Small intestine (tissue), 7 donors: ENCODE data around the gene PRPF31. TPM values are rescaled to one million over a fixed set of nuclear protein-coding genes. Genes with fewer than 3 reads are reported as not detected.
"Not testable (repeated sequence)": the region's sequence is repeated elsewhere in the genome, so short reads cannot be mapped to it uniquely, and the experiment has no call there.

Source experiments
- DNase-seq, 2 donors: peaks; one replicate each; pipeline versions ENCODE4 v3.0.0 to v3.0.0-alpha.2; 2013
- FAIRE-seq: peaks from 2 replicates; lab custom pipeline; 2012; peaks lifted over from hg19 to GRCh38; lab: Jason Lieb, UNC
- H3K27ac ChIP-seq, 3 donors: one replicate each; pipeline ENCODE4 v1.5.1; 2013; ENCODE audit warnings: low read length in 2 of 3, mild to moderate bottlenecking in 2 of 3, control low read depth in 1 of 3, inconsistent platforms in 1 of 3, low read depth in 1 of 3, moderate library complexity in 1 of 3
- H3K27me3 ChIP-seq, 3 donors: one replicate each; pipeline ENCODE4 v1.6.1; 2013; ENCODE audit warnings: low read length in 3 of 3, inconsistent platforms in 1 of 3; ENCODE audit not compliant: control insufficient read depth in 3 of 3, insufficient read depth in 3 of 3
- H3K36me3 ChIP-seq, 3 donors: one replicate each; pipeline ENCODE4 v1.6.1; 2013; ENCODE audit warnings: low read length in 3 of 3, inconsistent platforms in 1 of 3, low read depth in 1 of 3, mild to moderate bottlenecking in 1 of 3, moderate library complexity in 1 of 3; ENCODE audit not compliant: control insufficient read depth in 3 of 3, insufficient read depth in 2 of 3
- H3K4me1 ChIP-seq, 3 donors: one replicate each; pipeline ENCODE4 v1.6.1; 2013; ENCODE audit warnings: low read length in 2 of 3, inconsistent platforms in 1 of 3, low read depth in 1 of 3, mild to moderate bottlenecking in 1 of 3, moderate library complexity in 1 of 3; ENCODE audit not compliant: control insufficient read depth in 3 of 3, insufficient read depth in 2 of 3
- H3K4me3 ChIP-seq, 3 donors: one replicate each; pipeline ENCODE4 v1.5.1; 2013; ENCODE audit warnings: low read length in 3 of 3, control low read depth in 1 of 3, inconsistent platforms in 1 of 3, low read depth in 1 of 3, mild to moderate bottlenecking in 1 of 3, moderate library complexity in 1 of 3
- H3K9me3 ChIP-seq, 2 donors: one replicate each; pipeline ENCODE4 v1.6.1; 2013; ENCODE audit warnings: low read depth in 1 of 2, low read length in 1 of 2; ENCODE audit not compliant: control insufficient read depth in 2 of 2, insufficient read depth in 1 of 2
- WGBS, 3 donors: extraction: QIAGEN DNeasy Blood & Tissue Kit; methylation state at CpG; one replicate each; pipeline ENCODE4 v1.1.7; 2013; 5-methylcytosine and 5-hydroxymethylcytosine counted together
- polyA plus RNA-seq, 4 donors: library from polyadenylated mRNA; stranded (reverse) in 3 of 4; unstranded in 1 of 4; fragments of 200-250 nt in 3 of 4; fragments of 120-200 nt in 1 of 4; gene quantifications; one replicate each; pipeline versions ENCODE4 v1.2.1 to v1.2.3, GENCODE V29; 2013
- donor health status: healthy with polysubstance abuse.
- donor health status: control.
- donor health status: control.
- donor health status: Bipolar disorder and iron deficiency.
- donor health status: healthy.

Gene PRPF31
- polyA plus RNA-seq, 4 donors = 44.3 to 57.0 (median 47.4) TPM

DNA sequence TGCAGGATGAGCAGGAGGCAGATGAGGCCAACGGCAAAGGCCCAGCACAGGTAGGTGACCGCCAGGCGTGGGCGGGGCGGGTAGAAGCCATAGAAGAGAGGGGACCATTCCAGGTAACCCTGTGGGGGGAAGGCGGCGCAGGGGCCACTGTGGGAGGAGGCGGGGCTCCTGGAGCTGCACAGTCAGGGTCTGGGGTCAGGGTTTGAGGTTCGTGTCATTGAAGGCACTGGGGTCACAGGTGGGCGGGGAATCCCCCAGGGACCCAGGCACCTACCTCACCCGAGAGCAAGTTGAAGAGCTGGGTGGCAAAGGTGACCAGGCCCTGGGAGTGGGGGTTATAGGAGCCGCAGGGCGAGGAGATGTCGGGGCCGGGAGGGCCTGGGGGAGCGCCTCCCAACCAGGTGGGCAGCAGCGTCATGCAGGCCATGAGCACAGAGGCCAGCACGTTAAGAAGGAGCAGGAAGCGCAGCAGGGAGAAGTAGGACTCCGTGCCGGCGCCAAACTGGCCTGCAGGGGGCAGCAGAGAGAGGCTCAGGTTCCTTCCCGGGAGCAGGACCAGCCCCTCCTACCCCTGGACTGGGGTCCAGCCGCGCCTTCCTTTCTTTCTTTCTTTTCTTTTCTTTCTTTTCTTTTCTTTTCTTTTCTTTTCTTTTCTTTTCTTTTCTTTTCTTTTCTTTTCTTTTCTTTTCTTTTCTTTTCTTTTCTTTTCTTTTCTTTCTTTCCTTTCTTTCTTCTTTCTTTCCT, 52.8 kb downstream of the PRPF31 start:
- no peaks in the 10 kb centered on the region for H3K9me3 ChIP-seq
- H3K27ac ChIP-seq = no peak overlapping the region
- WGBS, 3 donors = 27 to 30% (median 28%) methylated on average over 25 of the region's 25 CpGs
- FAIRE-seq (no peak), DNase-seq (peak; percentile 87 to 95)
- H3K4me1 ChIP-seq = peaks cover 0 to 24% (median 2%) of the 10 kb centered on the region in 3 donors
- no peak overlapping the region for H3K4me3 ChIP-seq
- H3K36me3 ChIP-seq = peaks cover 0 to 36% (median 0%) of the 10 kb centered on the region in 3 donors
- no peaks in the 10 kb centered on the region for H3K27me3 ChIP-seq

- Histone ChIP-seq H3K27me3 (no peaks in the 10 kb centered on the region), H3K4me1 (peaks cover 0 to 22% (median 2%) of the 10 kb centered on the region in 3 donors), H3K36me3 (peaks cover 0 to 38% (median 0%) of the 10 kb centered on the region in 3 donors), H3K9me3 (no peaks in the 10 kb centered on the region), H3K27ac (no peak overlapping the region), H3K4me3 (no peak overlapping the region)
- DNase-seq = no peak
- 86 to 89% (median 87%) methylated on average over 21 of the region's 21 CpGs for WGBS, 3 donors
- no peak for FAIRE-seq
These were observed 53.7 kb downstream of the PRPF31 start for GRCh38 chr19:54169149-54169740.

DNA sequence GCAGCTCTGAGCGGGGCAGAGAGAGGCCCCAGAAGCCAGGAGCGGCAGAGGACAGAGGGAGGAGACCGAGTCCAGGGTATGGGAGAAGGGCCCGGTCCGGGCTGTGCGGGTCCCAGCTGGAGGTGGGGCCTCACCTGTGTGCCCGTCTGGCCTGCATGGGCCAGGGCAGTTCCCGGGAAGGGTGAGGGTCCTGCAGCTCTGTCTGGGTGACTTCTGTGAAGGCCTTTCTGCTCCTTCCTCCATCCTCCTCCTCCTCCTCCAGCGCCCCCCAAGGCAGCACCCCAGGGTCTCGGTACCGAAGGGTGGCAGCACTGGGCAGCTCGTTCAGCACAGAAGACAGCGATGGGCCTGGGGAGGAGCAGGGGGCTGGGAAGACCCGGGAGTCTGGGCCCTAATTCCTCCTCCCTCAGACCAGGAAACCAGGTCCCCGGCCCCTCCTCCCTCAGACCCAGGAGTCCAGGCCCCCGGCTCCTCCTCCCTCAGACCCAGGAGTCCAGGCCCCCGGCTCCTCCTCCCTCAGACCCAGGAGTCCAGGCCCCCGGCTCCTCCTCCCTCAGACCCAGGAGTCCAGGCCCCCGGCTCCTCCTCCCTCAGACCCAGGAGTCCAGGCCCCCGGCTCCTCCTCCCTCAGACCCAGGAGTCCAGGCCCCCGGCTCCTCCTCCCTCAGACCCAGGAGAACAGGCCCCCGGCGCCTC, 56.3 kb downstream of the PRPF31 start:
- H3K27ac ChIP-seq = peak overlapping the region in 1 of 3 donors; percentile 84
- not testable (repeated sequence) for H3K4me1 ChIP-seq, FAIRE-seq, H3K27me3 ChIP-seq, H3K9me3 ChIP-seq, DNase-seq
- peak overlapping the region in 2 of 3 donors; percentile 55 to 58 for H3K4me3 ChIP-seq
- WGBS, 3 donors = 52 to 71% (median 64%) methylated on average over 9 to 20 of the region's 23 CpGs
- peaks cover 0 to 48% (median 0%) of the 10 kb centered on the region in 3 donors for H3K36me3 ChIP-seq

- no peaks in the 10 kb centered on the region for H3K9me3 ChIP-seq
- H3K27me3 ChIP-seq = no peaks in the 10 kb centered on the region
- peaks cover 0 to 9% (median 0%) of the 10 kb centered on the region in 3 donors for H3K4me1 ChIP-seq
- WGBS, 3 donors = 1 to 13% (median 10%) methylated on average over 12 to 13 of the region's 13 CpGs
- FAIRE-seq (no peak), DNase-seq (peak; percentile 90 to 94)
- peaks cover 0 to 52% (median 0%) of the 10 kb centered on the region in 3 donors for H3K36me3 ChIP-seq
- peak within 1 kb of the TSS in 2 of 3 donors; percentile 55 to 58 for H3K4me3 ChIP-seq
- peak within 1 kb of the TSS; percentile 68 to 85 (median 84) for H3K27ac ChIP-seq
These were observed 57.2 kb downstream of the PRPF31 start, which contains the start of gene TMC4 for GRCh38 chr19:54172471-54173358. TMC4 (minus strand) TSS chr19:54173160; CDS start chr19:54173117, 43 bp downstream.

GRCh38 chr19:54173359-54173699, 57.8 kb downstream of the PRPF31 start:
- no peaks in the 10 kb centered on the region for H3K9me3 ChIP-seq
- H3K36me3 ChIP-seq = peaks cover 0 to 52% (median under 1%) of the 10 kb centered on the region in 3 donors
- H3K4me1 ChIP-seq = peaks cover 0 to 7% (median 0%) of the 10 kb centered on the region in 3 donors
- peak overlapping the region in 1 of 3 donors; percentile 27 for H3K27ac ChIP-seq
- 33 to 42% (median 40%) methylated on average over 15 of the region's 15 CpGs for WGBS, 3 donors
- no peaks in the 10 kb centered on the region for H3K27me3 ChIP-seq
- H3K4me3 ChIP-seq = peak overlapping the region in 1 of 3 donors; percentile 58
- no peak for FAIRE-seq
- DNase-seq = no peak

GRCh38 chr19:54173951-54174834, 58.6 kb downstream of the PRPF31 start:
- WGBS, 3 donors = 82 to 88% (median 83%) methylated on average over 19 to 25 of the region's 25 CpGs
- no peaks in the 10 kb centered on the region for H3K9me3 ChIP-seq
- no peak for FAIRE-seq
- H3K27me3 ChIP-seq = no peaks in the 10 kb centered on the region
- DNase-seq = no peak
- H3K4me3 ChIP-seq = no peak overlapping the region
- peaks cover 0 to 60% (median 3%) of the 10 kb centered on the region in 3 donors for H3K36me3 ChIP-seq
- H3K27ac ChIP-seq = no peak overlapping the region
- H3K4me1 ChIP-seq = peaks cover 0 to 5% (median 0%) of the 10 kb centered on the region in 3 donors

DNA sequence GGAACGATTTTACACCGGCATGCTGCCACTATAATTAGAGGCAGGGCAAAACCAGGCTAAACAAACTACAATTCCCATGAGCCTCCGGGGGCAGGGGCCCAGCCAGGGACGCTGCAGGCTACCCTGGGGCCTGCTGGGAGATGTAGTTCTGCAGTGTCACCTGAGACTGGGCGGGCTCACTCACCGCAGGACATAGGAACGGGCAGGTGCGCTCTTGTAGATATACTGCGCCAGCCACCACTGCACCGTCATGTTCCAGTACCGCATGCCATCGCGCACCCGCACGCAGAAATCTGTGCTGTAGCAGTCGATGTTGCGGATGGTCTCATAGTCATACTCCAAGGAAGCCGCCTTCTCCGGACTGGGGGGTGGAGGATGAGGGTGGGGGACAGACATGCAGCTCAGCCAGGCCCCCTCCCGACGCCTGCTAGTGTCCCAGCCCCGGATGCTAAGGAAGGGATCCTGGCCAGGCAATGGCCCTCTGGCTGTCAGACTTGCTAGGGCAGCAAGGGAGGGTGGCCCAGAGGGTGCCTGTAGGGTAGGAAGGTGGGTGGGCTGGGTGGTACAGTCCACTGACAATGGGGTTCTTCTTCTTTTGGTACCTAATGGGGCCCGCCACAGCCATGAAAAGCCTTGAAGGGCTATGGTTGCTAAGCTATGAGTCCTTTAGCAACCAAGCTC, 63.2 kb downstream of the PRPF31 start:
- 82 to 87% (median 84%) methylated on average over 23 of the region's 23 CpGs for WGBS, 3 donors
- Histone ChIP-seq H3K27me3 (no peaks in the 10 kb centered on the region), H3K27ac (no peak overlapping the region), H3K9me3 (no peaks in the 10 kb centered on the region), H3K4me3 (no peak overlapping the region), H3K36me3 (peaks cover 4 to 72% (median 12%) of the 10 kb centered on the region in 3 donors), H3K4me1 (peaks cover 0 to 8% (median 0%) of the 10 kb centered on the region in 3 donors)
- FAIRE-seq (no peak), DNase-seq (no peak)
